ENCODE results near the gene HOXD9. TPM values are rescaled to one million over a fixed set of nuclear protein-coding genes. Genes with fewer than 3 reads are reported as not detected.
A peak's percentile ranks its signal among the peaks of the same experiment; 100 is the strongest.

HOXD9 gene
- polyA plus RNA-seq, 1 donor (not counting 4 experiments of a cell fraction or from before 2014, with no cell fraction given), result not detected

- dilution Hi-C loops (cut with MboI; ENCODE audit: extremely low pct_ligation_motif_present, low sequenced_read_pairs), result loop anchor here (25.0 kb wide), 1 partner anchor 481 kb away; no protein-coding TSS in a partner anchor
Measured at GRCh38 chr2:176156301-176156806, 33.8 kb downstream of the HOXD9 start.

GRCh38 chr2:176156807-176157498, 34.4 kb downstream of the HOXD9 start, which contains the start of gene HOXD3:
Gene HOXD3, plus strand, starts transcription at chr2:176157307. Its CDS starts 11,808 bp downstream, at chr2:176169115.
- no peak within 1 kb of the TSS for H3K9ac ChIP-seq (ENCODE audit: control insufficient read depth, extremely low read depth, insufficient read depth, low read length)
- peaks cover 93% of the 10 kb centered on the region for H3K27me3 ChIP-seq (ENCODE audit: control insufficient read depth, extremely low read depth, insufficient read depth, low read length)
- no peaks in the 10 kb centered on the region for H3K9me1 ChIP-seq (ENCODE audit: control insufficient read depth, extremely low read depth, insufficient read depth, low read length)
- H3K79me2 ChIP-seq (ENCODE audit: control insufficient read depth, insufficient read depth, low read length), result no peaks in the 10 kb centered on the region
- H3K4me2 ChIP-seq (ENCODE audit: control insufficient read depth, extremely low read depth, insufficient read depth, low read depth, low read length), result no peak within 1 kb of the TSS
- no peaks in the 10 kb centered on the region for H3K9me3 ChIP-seq (ENCODE audit: control insufficient read depth, low read depth, low read length)
- no peak for DNase-seq (ENCODE audit: low read depth, low spot score)
- H3K27ac ChIP-seq (ENCODE audit: control insufficient read depth, insufficient read depth, low read length), result no peak within 1 kb of the TSS
- TF ChIP-seq CTCF (optimal IDR thresholded peaks at IDR 0.05 in 1 of 3, IDR thresholded peaks at IDR 0.05 in 1 of 3, conservative IDR thresholded peaks at IDR 0.05 in 1 of 3; ENCODE audit: extremely low read depth in 1 of 3, insufficient read depth in 2 of 3, low read length in 3 of 3) (no peak), EZH2 (IDR thresholded peaks at IDR 0.05; ENCODE audit: low read length) (peak; percentile 27)
- no peak within 1 kb of the TSS for H2AFZ ChIP-seq (ENCODE audit: control insufficient read depth, low read length)
- no peaks in the 10 kb centered on the region for H4K20me1 ChIP-seq (ENCODE audit: control insufficient read depth, extremely low read depth, insufficient read depth, low read length)
- no peak within 1 kb of the TSS for H3K4me3 ChIP-seq (ENCODE audit: control insufficient read depth in 2 of 3, extremely low read depth in 1 of 3, insufficient read depth in 2 of 3, low read depth in 1 of 3, low read length in 3 of 3)
- dilution Hi-C loops (cut with MboI; ENCODE audit: extremely low pct_ligation_motif_present, low sequenced_read_pairs), result loop anchor here (25.0 kb wide), 1 partner anchor 480 kb away; no protein-coding TSS in a partner anchor
- no peaks in the 10 kb centered on the region for H3K4me1 ChIP-seq (ENCODE audit: control insufficient read depth, extremely low read depth, insufficient read depth, low read length)
- H3K36me3 ChIP-seq (ENCODE audit: control insufficient read depth in 2 of 2, extremely low read depth in 1 of 2, insufficient read depth in 2 of 2, low read length in 2 of 2), result no peaks in the 10 kb centered on the region
- no peak for FAIRE-seq

More at GRCh38 chr2:176156301-176156806, 33.8 kb downstream of the HOXD9 start:
- Histone ChIP-seq H3K79me2 (ENCODE audit: control insufficient read depth, insufficient read depth, low read length) (no peaks in the 10 kb centered on the region), H3K27me3 (ENCODE audit: control insufficient read depth, extremely low read depth, insufficient read depth, low read length) (peaks cover 93% of the 10 kb centered on the region), H3K9me1 (ENCODE audit: control insufficient read depth, extremely low read depth, insufficient read depth, low read length) (no peaks in the 10 kb centered on the region), H2AFZ (ENCODE audit: control insufficient read depth, low read length) (no peak overlapping the region), H3K4me3 (ENCODE audit: control insufficient read depth in 2 of 3, extremely low read depth in 1 of 3, insufficient read depth in 2 of 3, low read depth in 1 of 3, low read length in 3 of 3) (no peak overlapping the region), H3K4me1 (ENCODE audit: control insufficient read depth, extremely low read depth, insufficient read depth, low read length) (no peaks in the 10 kb centered on the region), H3K9me3 (ENCODE audit: control insufficient read depth, low read depth, low read length) (no peaks in the 10 kb centered on the region), H3K9ac (ENCODE audit: control insufficient read depth, extremely low read depth, insufficient read depth, low read length) (no peak overlapping the region), H3K4me2 (ENCODE audit: control insufficient read depth, extremely low read depth, insufficient read depth, low read depth, low read length) (no peak overlapping the region), H3K27ac (ENCODE audit: control insufficient read depth, insufficient read depth, low read length) (no peak overlapping the region), H4K20me1 (ENCODE audit: control insufficient read depth, extremely low read depth, insufficient read depth, low read length) (no peaks in the 10 kb centered on the region), H3K36me3 (ENCODE audit: control insufficient read depth in 2 of 2, extremely low read depth in 1 of 2, insufficient read depth in 2 of 2, low read length in 2 of 2) (no peaks in the 10 kb centered on the region)
- DNase-seq (ENCODE audit: low read depth, low spot score) (no peak), FAIRE-seq (no peak)
- TF ChIP-seq EZH2 (IDR thresholded peaks at IDR 0.05; ENCODE audit: low read length) (no peak), CTCF (optimal IDR thresholded peaks at IDR 0.05 in 1 of 3, IDR thresholded peaks at IDR 0.05 in 1 of 3, conservative IDR thresholded peaks at IDR 0.05 in 1 of 3; ENCODE audit: extremely low read depth in 1 of 3, insufficient read depth in 2 of 3, low read length in 3 of 3) (no peak)
